Sigmoid colon (tissue), 3 donors: Measurements from ENCODE around the gene HDAC4.

Experiments used
- POLR2A ChIP-seq, 2 donors: fragments of 450-650 bp; IDR thresholded peaks; one replicate each; pipeline ENCODE4 v1.6.1; 2016; ENCODE audit warnings: antibody characterized with exemption in 2 of 2, mild to moderate bottlenecking in 2 of 2, moderate library complexity in 2 of 2
- TF ChIP-seq, protein P1 (sequence below), 4 experiments: fragments of 450-650 bp in 3 of 4; fragments of 200-600 bp in 1 of 4; IDR thresholded peaks; one replicate each; pipeline ENCODE4 v1.5.1; 2016 to 2019; ENCODE audit warnings: antibody characterized with exemption in 4 of 4, mild to moderate bottlenecking in 3 of 4, moderate library complexity in 2 of 4

GRCh38 chr2:239275044-239275685 is 125.7 kb downstream of the HDAC4 start:
- TF ChIP-seq, protein P1, sequence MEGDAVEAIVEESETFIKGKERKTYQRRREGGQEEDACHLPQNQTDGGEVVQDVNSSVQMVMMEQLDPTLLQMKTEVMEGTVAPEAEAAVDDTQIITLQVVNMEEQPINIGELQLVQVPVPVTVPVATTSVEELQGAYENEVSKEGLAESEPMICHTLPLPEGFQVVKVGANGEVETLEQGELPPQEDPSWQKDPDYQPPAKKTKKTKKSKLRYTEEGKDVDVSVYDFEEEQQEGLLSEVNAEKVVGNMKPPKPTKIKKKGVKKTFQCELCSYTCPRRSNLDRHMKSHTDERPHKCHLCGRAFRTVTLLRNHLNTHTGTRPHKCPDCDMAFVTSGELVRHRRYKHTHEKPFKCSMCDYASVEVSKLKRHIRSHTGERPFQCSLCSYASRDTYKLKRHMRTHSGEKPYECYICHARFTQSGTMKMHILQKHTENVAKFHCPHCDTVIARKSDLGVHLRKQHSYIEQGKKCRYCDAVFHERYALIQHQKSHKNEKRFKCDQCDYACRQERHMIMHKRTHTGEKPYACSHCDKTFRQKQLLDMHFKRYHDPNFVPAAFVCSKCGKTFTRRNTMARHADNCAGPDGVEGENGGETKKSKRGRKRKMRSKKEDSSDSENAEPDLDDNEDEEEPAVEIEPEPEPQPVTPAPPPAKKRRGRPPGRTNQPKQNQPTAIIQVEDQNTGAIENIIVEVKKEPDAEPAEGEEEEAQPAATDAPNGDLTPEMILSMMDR (IDR thresholded peaks at IDR 0.05): no peak
- no peak for TF ChIP-seq POLR2A (IDR thresholded peaks at IDR 0.05)
